GM19455 (cell line): ENCODE measurements around the gene GALK1.
"Not testable (repeated sequence)": the region's sequence is repeated elsewhere in the genome, so short reads cannot be mapped to it uniquely, and the experiment has no call there.

Experiments
- ATAC-seq: cut with Tn5 transposase; IDR thresholded peaks from one replicate; pipeline ENCODE4 v1.9.1; 2021; ENCODE audit not compliant: unreplicated experiment

Gene GALK1

GRCh38 chr17:75784473-75785015 lies 19.6 kb upstream of the GALK1 start, which contains the start of gene UNK:
UNK (plus strand) TSS chr17:75784806; CDS start chr17:75784881, 75 bp downstream.
- peak; percentile 59 for ATAC-seq

DNA sequence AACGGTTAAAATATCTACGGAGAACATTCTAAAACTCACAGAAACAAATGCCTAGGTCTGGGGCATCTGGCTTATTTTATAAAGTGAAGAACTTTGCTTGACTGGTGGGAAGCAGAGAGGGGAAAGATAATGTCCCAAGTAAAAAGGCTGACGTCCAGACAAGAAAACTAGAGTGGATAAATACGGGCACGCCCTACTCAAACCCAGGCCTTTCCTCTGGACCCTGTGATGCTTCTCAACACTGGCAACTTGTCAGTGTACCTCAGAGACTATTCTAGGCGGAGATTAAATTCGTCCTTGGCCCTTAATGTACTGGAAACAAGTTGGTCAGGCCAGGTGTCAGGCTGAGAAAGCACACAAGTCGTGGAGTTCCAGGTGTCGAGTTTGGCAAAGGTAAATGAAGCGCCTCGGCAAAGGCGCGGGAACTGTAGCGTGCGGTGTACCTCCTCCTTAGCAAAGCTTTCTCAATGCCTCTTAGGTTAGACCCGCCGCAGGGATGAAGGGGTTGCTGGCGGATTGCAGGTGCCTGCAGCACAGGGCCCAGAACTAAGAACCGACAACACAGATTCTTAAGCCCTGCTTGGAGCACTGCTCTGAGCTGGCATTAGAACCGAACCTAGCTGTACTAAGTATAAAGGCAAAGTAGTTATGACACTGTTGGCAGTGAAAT lies 18.9 kb upstream of the GALK1 start:
- peak; percentile 3 for ATAC-seq

DNA sequence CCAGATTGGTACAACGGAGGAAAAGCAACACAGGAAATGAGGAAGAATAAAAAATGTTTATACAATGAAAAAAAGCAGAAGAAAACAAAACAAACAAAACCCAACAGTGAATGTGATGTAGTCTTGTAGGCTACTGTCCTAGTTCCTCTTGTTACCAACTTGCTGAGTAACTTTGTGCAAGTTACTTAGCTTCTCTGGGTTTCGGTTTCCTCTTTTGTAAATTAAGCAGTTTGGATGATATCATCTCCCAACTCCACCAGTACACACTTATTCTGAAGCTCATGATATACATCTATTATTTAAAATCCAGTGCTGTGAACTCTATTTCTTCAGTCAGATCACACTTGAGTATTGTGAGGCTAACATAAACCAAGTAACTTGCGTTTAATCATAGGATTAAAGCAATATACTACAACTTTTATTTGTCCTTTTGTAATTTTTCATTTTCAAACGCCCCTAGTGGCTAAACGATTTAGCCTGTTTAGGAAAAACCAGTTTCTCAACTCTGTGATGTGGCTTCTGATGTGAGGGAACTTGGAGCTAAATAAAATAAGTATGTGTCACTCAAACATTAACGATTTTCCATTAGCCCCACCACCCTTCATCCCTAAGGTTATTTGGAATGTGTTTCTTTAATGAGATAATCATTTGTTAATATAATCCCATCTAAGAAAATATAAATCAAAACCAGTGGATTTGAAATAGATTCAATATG lies 18.2 kb upstream of the GALK1 start:
- no peak for ATAC-seq

GRCh38 chr17:75779987-75780889 lies 15.2 kb upstream of the GALK1 start:
- no peak for ATAC-seq

DNA sequence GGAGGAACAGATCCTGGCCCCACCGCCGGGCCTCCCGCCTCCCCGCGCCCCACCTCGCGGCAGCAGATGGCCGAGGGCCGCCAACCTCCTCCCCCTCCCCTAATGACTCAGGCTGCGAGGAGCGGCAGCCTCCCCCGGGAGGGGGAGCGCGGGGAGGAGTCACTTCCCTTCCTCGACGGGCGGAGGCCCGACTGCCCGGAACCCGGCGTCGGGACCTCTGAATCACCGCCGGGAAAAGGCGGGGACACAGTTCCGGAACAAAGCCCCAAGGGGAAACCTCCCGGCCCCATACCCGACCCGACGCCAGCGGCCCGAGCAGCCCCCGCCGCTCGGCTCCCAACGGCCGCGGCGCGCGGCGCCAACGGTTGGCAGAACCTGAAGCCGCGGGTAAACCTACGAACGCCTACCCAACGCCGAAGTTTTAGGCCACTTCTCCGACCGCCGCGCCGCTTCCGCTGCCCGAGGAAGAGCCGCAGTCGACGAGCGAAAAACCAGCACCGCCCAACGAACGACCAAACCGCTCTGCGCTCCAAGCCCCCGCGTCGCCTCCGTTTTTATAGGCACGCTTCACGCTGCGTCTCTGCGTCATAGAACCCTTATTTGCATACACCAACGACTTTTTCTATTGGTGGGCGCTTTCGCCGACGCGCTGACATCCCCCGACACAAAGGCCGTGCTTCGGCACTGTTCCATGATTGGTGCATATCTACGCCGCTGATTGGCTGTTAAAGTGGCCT lies 14.4 kb upstream of the GALK1 start:
- ATAC-seq, result peak; percentile 61

- peak; percentile 8 for ATAC-seq
Measured at GRCh38 chr17:75778861-75779249, 13.9 kb upstream of the GALK1 start.

DNA sequence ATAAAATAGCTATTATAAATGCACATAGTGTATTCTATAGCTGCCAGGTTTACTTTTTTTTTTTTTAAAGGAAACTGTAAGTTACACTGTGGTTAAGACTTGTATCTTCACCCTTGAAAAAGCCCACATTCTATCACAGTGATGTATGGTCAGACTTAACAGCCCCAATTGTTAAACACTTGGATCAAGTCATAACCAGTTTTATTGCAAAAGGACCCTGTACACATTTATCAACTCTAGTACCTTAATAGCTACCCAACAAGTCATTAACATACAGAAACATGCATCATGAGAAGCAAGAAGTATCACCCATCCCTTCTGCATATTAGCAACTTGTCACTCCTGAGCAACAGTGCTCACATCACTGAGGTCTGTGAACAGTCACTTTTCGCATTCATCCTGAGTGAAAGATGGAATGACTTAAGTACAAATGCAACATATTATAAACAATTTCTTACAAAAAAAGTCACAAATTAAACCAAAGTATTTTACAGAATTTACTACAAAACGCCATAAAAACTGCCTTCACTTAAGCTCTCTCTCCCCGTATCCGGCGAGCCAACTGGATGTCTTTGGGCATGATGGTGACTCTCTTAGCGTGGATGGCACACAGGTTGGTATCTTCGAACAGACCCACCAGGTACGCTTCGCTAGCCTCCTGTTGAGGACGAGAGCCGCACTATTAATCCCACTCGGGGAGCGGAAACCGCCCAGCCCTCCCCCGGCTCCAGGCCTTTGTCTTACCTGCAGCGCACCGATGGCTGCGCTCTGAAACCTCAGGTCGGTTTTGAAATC lies 13.3 kb upstream of the GALK1 start:
- ATAC-seq, result not testable (repeated sequence)

GRCh38 chr17:75777296-75777922 lies 12.4 kb upstream of the GALK1 start:
- ATAC-seq, result no peak

DNA sequence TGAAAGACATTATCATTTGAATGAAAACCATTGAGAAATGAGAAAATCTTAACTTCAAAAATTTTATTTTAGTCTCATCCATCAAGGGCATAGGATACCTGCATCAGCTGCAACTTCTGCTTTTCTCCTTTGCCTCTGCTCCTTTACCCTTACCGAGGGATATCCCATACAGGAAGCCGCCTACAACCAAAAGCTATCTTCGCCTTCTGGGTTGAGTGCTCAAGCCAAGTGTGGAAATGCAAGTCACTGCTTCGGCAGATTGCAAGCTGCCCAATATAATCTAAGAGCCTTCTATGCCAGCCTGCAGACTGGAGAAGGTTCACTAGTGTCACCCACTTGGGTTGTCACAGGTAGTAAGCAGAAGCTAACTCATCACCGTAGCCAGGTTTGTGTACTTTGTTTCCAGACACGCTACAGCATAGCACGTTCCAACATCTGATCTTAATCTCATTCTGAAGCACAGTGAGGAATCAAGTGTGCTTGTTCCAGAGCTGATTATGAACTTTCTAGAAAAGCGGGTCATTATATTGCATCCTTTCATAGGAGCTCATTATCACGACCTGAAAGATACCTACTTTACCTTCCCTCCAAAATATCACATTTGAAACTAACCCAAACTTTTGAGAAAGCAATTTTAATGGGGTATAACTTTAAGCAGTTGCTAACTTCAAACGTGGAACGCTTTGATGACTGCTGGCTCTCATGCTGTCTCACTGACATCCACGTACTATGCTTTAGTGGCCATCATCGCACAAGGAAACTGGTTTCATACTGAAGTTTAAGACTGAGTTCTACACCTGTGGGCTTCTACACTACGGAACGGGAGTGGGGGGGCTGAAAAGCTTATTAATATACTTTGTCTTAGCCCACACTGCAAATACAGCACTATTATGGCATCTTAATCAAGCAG lies 11.6 kb upstream of the GALK1 start:
- ATAC-seq, result no peak

- ATAC-seq, result no peak
Measured at GRCh38 chr17:75774991-75775668, 10.1 kb upstream of the GALK1 start.

DNA sequence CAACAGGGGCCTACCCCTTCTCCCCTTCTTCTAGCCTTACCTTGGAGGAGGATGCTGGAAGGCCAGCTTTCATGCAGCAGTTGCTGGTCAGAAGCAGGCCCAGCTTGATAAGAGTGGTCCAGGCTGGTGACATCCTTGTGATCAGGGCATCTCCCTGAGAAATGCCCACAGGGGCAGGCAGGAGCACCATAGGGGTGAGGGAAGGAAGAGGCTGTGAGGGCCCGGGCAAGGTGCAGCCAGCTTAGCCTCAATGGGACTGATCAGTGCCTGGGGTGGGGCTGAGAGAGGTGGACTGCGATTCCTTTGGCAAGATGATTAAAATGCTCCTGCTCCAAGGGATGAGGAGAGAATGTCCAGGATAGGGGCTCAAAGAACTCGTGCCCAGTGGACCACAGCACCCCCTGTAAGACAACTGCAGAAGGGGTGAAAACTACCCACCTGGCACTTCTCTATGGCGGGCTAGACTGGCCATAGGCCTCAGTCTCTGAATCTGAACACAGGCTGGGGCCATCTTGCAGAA lies 9.5 kb upstream of the GALK1 start:
- ATAC-seq, result no peak

GRCh38 chr17:75773808-75774470 lies 8.9 kb upstream of the GALK1 start:
- ATAC-seq, result no peak

DNA sequence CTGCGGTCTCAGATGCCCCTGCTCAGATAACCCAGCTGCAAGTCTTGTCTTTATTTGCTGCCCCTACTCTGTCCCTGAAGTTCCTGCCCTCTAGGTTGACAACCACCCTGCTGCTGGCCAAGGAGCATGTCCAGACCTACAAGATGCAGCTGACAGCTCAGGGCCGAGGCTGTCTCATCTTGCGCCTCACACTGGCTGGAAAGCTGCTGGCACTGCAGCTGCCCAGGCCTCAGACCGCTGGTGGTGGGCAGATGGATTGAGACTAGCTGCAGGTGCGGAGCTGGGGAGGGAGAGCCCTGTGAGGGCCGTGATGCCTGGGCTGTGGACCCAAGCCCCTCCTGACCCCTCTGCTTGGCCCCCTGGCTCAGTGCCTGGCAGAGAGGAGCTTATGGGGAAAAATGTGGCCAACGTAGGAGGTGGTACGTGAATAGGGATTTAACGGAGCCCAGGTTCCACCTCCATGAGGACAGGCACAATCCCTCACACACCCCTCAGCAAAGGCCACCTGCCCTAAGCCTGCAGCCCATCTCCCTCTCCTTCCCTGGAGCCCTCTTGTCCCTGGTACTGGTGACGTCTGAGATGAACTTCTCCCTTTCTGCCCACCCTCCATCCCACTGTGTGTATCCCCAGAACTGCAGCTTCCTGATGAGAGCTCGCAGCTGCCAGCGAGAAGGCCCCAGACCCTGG lies 8.3 kb upstream of the GALK1 start:
- ATAC-seq, result no peak

DNA sequence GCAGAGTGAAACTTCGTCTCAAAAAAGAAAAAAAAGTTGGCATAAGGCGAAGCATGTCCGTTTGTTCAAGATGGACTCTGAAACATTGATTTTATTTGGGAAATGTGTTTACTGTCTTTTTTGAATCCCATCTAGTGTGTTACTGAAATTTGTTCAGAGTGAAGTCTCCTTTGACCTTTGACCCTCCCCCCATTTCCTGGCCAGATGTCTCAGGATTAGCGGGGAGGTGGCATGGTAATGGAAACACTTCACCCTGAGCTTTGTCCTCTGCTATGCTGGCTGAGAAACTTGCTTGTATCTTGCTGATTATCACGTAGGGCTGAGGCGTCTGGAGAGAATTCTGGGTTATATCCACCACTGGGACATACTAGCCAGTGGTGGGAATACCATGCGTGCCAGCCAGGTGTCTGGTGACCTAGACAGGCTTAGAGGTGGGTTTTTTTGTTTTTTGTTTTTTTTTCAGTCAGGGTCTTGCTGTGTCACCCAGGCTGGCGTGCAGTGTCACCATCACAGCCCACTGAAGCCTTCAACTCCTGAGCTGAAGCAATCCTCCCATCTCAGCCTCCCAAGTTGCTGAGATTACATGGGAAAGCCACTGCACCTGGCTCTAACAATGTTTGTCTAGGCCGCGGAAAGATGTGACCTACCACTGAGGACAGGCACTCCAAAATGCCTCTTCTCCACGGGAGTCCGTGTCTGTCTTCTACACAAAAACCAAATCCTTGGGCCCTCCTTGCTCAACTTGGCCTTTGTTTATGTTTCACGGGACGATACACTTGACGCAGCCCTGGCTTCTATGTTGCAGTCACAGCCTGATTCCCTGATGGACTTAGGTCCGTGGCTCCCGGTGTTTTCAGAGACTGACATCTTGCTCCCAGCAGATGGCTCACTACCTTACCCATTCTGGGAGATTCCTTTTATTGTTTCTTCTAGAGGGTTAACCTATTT lies 6.6 kb upstream of the GALK1 start:
- ATAC-seq, result no peak

- no peak for ATAC-seq
Measured at GRCh38 chr17:75769536-75769935, 4.5 kb upstream of the GALK1 start.
